Measurements from ENCODE around the gene RBBP8. TPM values are rescaled to one million over a fixed set of nuclear protein-coding genes. Genes with fewer than 3 reads are reported as not detected.
A peak's percentile ranks its signal among the peaks of the same experiment; 100 is the strongest.

The RBBP8 gene
- total RNA-seq, 1 donor from 2014 or later: 30.4 TPM

DNA sequence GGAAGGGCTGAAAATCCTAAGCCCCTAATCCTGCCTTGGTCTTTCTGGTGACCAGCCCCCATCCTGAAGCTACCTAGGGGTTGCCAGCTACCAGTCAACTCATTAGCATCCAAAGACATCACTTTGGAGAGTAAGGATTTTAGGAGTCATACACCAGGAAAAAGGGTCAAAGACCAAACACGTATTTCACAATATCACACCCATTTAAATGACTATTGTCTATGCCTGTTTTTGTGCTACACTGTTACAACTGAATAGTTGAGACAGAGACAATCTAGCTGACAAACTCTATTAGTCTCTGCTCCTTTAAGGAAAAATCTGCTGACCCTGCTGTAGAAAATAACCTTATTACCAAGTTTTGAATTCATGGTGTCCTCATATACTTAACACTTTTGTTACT lies 21.0 kb upstream of the RBBP8 start:
- Histone ChIP-seq H3K4me1 (no peaks in the 10 kb centered on the region), H3K36me3 (no peaks in the 10 kb centered on the region), H3K27me3 (no peaks in the 10 kb centered on the region), H3K27ac (peak overlapping the region; percentile 56), H3K4me3 (no peak overlapping the region), H3K9me3 (no peaks in the 10 kb centered on the region)
- intact Hi-C loops (cut with DNase I): no loop called here
- no peak for ATAC-seq
- no peak for DNase-seq
- TF ChIP-seq, protein P1, sequence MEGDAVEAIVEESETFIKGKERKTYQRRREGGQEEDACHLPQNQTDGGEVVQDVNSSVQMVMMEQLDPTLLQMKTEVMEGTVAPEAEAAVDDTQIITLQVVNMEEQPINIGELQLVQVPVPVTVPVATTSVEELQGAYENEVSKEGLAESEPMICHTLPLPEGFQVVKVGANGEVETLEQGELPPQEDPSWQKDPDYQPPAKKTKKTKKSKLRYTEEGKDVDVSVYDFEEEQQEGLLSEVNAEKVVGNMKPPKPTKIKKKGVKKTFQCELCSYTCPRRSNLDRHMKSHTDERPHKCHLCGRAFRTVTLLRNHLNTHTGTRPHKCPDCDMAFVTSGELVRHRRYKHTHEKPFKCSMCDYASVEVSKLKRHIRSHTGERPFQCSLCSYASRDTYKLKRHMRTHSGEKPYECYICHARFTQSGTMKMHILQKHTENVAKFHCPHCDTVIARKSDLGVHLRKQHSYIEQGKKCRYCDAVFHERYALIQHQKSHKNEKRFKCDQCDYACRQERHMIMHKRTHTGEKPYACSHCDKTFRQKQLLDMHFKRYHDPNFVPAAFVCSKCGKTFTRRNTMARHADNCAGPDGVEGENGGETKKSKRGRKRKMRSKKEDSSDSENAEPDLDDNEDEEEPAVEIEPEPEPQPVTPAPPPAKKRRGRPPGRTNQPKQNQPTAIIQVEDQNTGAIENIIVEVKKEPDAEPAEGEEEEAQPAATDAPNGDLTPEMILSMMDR (IDR thresholded peaks at IDR 0.05): no peak

DNA sequence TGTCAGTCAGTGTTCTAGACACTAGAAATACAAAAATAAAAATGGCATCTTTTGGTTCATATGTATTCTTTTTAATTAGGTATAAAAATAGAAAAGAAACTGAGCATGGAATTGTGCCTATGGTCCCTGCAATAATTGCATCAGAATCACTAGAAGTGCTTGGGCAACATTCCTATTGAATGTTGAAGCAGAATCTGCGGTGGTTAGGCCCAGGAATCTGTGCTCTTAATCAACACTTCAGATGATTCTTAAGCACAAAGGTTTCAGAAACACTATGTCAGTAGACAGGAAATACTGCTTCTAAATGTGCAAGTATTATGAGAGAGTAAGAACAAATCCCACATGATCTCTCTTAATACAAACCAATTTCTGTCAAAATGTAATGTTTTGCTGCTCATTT lies 20.3 kb upstream of the RBBP8 start:
- H3K27me3 ChIP-seq: no peaks in the 10 kb centered on the region
- H3K36me3 ChIP-seq: no peaks in the 10 kb centered on the region
- no peaks in the 10 kb centered on the region for H3K9me3 ChIP-seq
- ATAC-seq (peak; percentile 86), DNase-seq (no peak)
- TF ChIP-seq, protein P1 (IDR thresholded peaks at IDR 0.05): no peak
- no peaks in the 10 kb centered on the region for H3K4me1 ChIP-seq
- intact Hi-C loops (cut with DNase I): no loop called here
- peak overlapping the region; percentile 77 for H3K27ac ChIP-seq
- H3K4me3 ChIP-seq: no peak overlapping the region

DNA sequence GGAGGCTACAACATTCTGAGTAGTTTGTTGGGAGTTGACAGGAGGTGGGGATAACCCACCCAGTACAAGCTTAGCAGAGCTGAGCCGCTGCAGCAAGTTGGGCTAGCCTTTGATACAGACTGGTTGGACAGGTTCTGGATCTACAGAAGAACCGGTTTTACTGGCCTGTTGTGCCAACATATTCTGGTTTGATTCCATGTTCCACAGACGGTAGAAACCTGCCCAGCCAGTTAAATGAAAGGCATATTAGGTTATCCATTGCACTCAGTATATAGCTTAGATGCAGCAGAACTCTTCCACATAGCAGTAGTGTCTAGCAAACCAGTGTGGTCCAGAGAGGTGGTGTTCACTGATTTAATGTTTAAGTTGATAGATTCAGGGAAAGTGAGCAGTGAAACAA lies 19.3 kb upstream of the RBBP8 start:
- intact Hi-C loops (cut with DNase I): no loop called here
- TF ChIP-seq, protein P1 (IDR thresholded peaks at IDR 0.05): no peak
- Histone ChIP-seq H3K27me3 (no peaks in the 10 kb centered on the region), H3K9me3 (no peaks in the 10 kb centered on the region), H3K36me3 (no peaks in the 10 kb centered on the region), H3K27ac (peak overlapping the region; percentile 77), H3K4me3 (peak overlapping the region; percentile 35), H3K4me1 (no peaks in the 10 kb centered on the region)
- peak; percentile 66 for DNase-seq
- peak; percentile 96 for ATAC-seq

DNA sequence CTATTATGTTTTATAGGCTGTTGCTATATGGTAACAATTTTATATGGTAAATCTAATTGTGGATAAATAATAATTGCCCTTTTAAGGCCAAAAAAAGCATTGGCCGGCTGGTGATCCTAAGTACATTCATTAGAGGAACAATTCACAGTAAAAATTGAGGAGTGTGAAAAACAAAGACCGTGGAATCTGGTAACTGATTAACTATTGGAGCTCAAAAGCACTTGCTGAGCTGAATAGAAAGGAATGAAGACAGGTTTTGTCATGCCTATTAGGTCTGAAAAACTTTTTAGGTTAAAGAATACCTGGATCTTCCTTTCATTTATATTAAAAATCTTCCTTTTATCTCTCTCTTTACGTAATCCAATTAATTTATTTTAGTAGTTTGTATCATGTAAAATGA lies 18.5 kb upstream of the RBBP8 start:
- no peak for ATAC-seq
- Histone ChIP-seq H3K4me3 (peak overlapping the region; percentile 35), H3K27ac (peak overlapping the region; percentile 15)

DNA sequence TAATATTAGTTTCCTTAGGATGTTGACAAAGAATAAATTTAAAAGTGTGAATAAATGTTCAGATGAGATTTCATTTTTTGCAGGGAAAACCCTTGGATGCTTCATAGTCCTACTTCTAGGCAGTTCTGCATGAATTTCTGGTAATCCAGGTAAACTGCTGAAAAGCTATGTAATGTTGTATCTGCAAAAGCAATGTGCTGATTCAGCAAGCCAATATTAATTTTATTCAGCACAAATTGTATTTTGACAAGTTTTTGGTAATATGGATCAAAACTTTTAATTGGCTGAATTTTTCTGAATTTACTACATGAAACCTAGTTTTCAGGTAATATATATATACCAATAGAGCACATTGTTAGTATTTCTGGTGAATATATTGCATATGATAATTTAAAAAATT lies 17.8 kb upstream of the RBBP8 start:
- TF ChIP-seq, protein P1 (IDR thresholded peaks at IDR 0.05): no peak
- no peaks in the 10 kb centered on the region for H3K4me1 ChIP-seq
- peak overlapping the region; percentile 35 for H3K4me3 ChIP-seq
- H3K27ac ChIP-seq: no peak overlapping the region
- no peaks in the 10 kb centered on the region for H3K9me3 ChIP-seq
- no peak for DNase-seq
- no peaks in the 10 kb centered on the region for H3K27me3 ChIP-seq
- intact Hi-C loops (cut with DNase I): no loop called here
- no peaks in the 10 kb centered on the region for H3K36me3 ChIP-seq
- ATAC-seq: no peak

More for the DNA sequence above, 18.5 kb upstream of the RBBP8 start:
- Histone ChIP-seq H3K9me3 (no peaks in the 10 kb centered on the region), H3K36me3 (no peaks in the 10 kb centered on the region), H3K27me3 (no peaks in the 10 kb centered on the region), H3K4me1 (no peaks in the 10 kb centered on the region)
- TF ChIP-seq, protein P1 (IDR thresholded peaks at IDR 0.05): no peak
- intact Hi-C loops (cut with DNase I): no loop called here
- DNase-seq: no peak

DNA sequence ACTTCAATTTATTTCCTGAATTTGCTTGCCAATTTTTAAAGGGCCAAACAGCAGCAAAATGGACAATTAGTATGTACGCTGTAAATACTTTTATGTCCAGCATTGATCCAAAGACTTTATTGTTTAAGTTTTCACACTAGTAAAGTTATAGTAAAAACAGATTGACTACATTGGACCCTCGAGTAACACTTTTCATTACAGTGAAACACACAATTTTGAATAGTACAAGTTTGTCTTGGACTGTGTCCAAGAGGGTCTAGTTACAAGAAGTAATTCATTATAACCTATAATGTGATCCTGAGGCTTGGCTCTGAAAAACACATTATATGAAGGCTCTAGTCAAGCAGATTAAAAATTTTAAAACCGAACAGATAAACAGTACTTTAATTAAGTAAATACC lies 11.4 kb upstream of the RBBP8 start:
- H3K4me1 ChIP-seq: no peaks in the 10 kb centered on the region
- TF ChIP-seq, protein P1 (IDR thresholded peaks at IDR 0.05): no peak
- no peaks in the 10 kb centered on the region for H3K9me3 ChIP-seq
- no peak for ATAC-seq
- no peaks in the 10 kb centered on the region for H3K27me3 ChIP-seq
- no peaks in the 10 kb centered on the region for H3K36me3 ChIP-seq
- no peak overlapping the region for H3K4me3 ChIP-seq
- DNase-seq: no peak
- intact Hi-C loops (cut with DNase I): no loop called here
- no peak overlapping the region for H3K27ac ChIP-seq
